CD4-positive, alpha-beta T cell treated with Interferon gamma for 1 hour (primary cell): ENCODE data around the gene PCNA.
A peak's percentile ranks its signal among the peaks of the same experiment; 100 is the strongest.
"Not testable (repeated sequence)": the region's sequence is repeated elsewhere in the genome, so short reads cannot be mapped to it uniquely, and the experiment has no call there.

Experiments used
- DNase-seq: peaks from one replicate; pipeline ENCODE4 v3.0.0-alpha.2; 2020

PCNA gene

GRCh38 chr20:5141615-5142014 is 21.9 kb upstream of the PCNA start:
- no peak for DNase-seq

GRCh38 chr20:5140195-5140594 is 20.4 kb upstream of the PCNA start:
- DNase-seq: no peak

GRCh38 chr20:5136096-5136495 is 16.3 kb upstream of the PCNA start:
- DNase-seq: no peak

- DNase-seq: no peak
Measured at GRCh38 chr20:5135363-5136012, 15.7 kb upstream of the PCNA start.

- no peak for DNase-seq
Measured at GRCh38 chr20:5133998-5134397, 14.2 kb upstream of the PCNA start.

GRCh38 chr20:5131502-5131901 is 11.7 kb upstream of the PCNA start:
- DNase-seq: no peak

GRCh38 chr20:5128886-5129285 is 9.1 kb upstream of the PCNA start:
- DNase-seq: no peak

- DNase-seq: no peak
Measured at GRCh38 chr20:5127859-5128424, 8.2 kb upstream of the PCNA start.

GRCh38 chr20:5127204-5127858 is 7.6 kb upstream of the PCNA start:
- peak; percentile 79 for DNase-seq

- peak; percentile 100 for DNase-seq
Measured at GRCh38 chr20:5126512-5127203, 6.9 kb upstream of the PCNA start, which contains the start of gene CDS2. CDS2 (plus strand) TSS chr20:5127008; CDS start chr20:5127093, 85 bp downstream.

GRCh38 chr20:5122873-5123260 is 3.1 kb upstream of the PCNA start:
- DNase-seq: no peak

- no peak for DNase-seq
Measured at GRCh38 chr20:5120185-5120476, 373 bp upstream of the PCNA start.

- no peak for DNase-seq
Measured at GRCh38 chr20:5119143-5119434, 669 bp downstream of the PCNA start.

- no peak for DNase-seq
Measured at GRCh38 chr20:5118220-5119142, 1.3 kb downstream of the PCNA start.

- no peak for DNase-seq
Measured at GRCh38 chr20:5116875-5117274, 2.9 kb downstream of the PCNA start.

- no peak for DNase-seq
Measured at GRCh38 chr20:5114403-5114802, 5.4 kb downstream of the PCNA start.

- DNase-seq: no peak
Measured at GRCh38 chr20:5113615-5113986, 6.2 kb downstream of the PCNA start.

- DNase-seq: no peak
Measured at GRCh38 chr20:5109276-5109675, 10.5 kb downstream of the PCNA start.

- DNase-seq: no peak
Measured at GRCh38 chr20:5104479-5104878, 15.3 kb downstream of the PCNA start.

GRCh38 chr20:5100684-5101347 is 18.9 kb downstream of the PCNA start:
- peak; percentile 60 for DNase-seq

GRCh38 chr20:5099909-5100308 is 19.8 kb downstream of the PCNA start:
- not testable (repeated sequence) for DNase-seq

GRCh38 chr20:5099009-5099408 is 20.7 kb downstream of the PCNA start:
- not testable (repeated sequence) for DNase-seq

GRCh38 chr20:5096463-5096862 is 23.3 kb downstream of the PCNA start:
- DNase-seq: no peak
